ENCODE data around the gene TMTC3.

TMTC3 gene

DNA sequence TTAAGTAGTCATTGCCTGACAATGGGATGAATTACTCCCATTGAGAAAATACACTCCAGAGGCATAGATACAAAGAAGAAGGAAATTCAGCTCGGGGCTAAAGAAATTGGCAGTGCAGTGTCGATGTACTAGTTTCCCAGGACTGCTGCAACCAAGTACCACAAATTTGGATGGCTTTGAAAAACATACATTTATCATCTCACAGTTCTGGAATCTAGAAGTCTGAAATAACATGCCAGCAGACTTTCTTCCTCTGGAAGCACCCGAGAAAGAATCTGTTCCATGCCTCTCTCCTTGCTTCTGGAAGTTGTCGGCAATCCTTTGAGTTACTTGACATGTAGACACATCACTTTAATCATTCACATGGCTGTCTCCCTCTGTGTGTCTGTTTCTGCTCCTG lies 101.9 kb downstream of the TMTC3 start:
- no peak for DNase-seq (ENCODE audit: low read depth)
- TF ChIP-seq, protein P1, sequence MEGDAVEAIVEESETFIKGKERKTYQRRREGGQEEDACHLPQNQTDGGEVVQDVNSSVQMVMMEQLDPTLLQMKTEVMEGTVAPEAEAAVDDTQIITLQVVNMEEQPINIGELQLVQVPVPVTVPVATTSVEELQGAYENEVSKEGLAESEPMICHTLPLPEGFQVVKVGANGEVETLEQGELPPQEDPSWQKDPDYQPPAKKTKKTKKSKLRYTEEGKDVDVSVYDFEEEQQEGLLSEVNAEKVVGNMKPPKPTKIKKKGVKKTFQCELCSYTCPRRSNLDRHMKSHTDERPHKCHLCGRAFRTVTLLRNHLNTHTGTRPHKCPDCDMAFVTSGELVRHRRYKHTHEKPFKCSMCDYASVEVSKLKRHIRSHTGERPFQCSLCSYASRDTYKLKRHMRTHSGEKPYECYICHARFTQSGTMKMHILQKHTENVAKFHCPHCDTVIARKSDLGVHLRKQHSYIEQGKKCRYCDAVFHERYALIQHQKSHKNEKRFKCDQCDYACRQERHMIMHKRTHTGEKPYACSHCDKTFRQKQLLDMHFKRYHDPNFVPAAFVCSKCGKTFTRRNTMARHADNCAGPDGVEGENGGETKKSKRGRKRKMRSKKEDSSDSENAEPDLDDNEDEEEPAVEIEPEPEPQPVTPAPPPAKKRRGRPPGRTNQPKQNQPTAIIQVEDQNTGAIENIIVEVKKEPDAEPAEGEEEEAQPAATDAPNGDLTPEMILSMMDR (IDR thresholded peaks at IDR 0.05; ENCODE audit: low read depth, low read length, missing control alignments) = no peak
- no peak overlapping the region for H3K4me3 ChIP-seq (ENCODE audit: low read depth, low read length)

DNA sequence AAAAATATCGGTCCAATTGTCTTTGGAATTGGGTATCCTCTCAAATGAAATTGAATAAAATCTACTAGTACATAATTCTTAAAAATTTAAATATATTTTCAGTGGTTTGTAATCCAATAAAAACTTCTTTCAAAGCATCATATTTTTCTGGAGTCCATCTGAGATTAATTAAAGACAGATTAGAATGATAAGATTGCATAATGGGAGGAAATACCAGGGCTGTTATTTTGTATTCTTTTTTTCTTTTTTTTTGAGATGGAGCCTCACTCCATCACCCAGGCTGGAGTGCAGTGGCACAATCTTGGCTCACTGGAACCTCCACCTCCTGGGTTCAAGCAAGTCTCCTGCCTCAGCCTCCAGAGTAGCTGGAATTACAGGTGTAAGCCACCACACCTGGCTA lies 103.8 kb downstream of the TMTC3 start:
- no peak for DNase-seq (ENCODE audit: low read depth)
- TF ChIP-seq, protein P1 (IDR thresholded peaks at IDR 0.05; ENCODE audit: low read depth, low read length, missing control alignments) = no peak
- no peak overlapping the region for H3K4me3 ChIP-seq (ENCODE audit: low read depth, low read length)

GRCh38 chr12:88247241-88247643 lies 105.1 kb downstream of the TMTC3 start:
- TF ChIP-seq, protein P1 (IDR thresholded peaks at IDR 0.05; ENCODE audit: low read depth, low read length, missing control alignments) = no peak
- no peak for DNase-seq (ENCODE audit: low read depth)
- no peak overlapping the region for H3K4me3 ChIP-seq (ENCODE audit: low read depth, low read length)

- DNase-seq (ENCODE audit: low read depth) = no peak
- no peak overlapping the region for H3K4me3 ChIP-seq (ENCODE audit: low read depth, low read length)
- TF ChIP-seq, protein P1 (IDR thresholded peaks at IDR 0.05; ENCODE audit: low read depth, low read length, missing control alignments) = no peak
Measured at GRCh38 chr12:88248606-88249005, 106.5 kb downstream of the TMTC3 start.

Data from GM12864 (cell line).